ENCODE measurements around the gene ATP6V0A4.
A peak's percentile ranks its signal among the peaks of the same experiment; 100 is the strongest.
"Not testable (repeated sequence)": the region's sequence is repeated elsewhere in the genome, so short reads cannot be mapped to it uniquely, and the experiment has no call there.

The ATP6V0A4 gene

DNA sequence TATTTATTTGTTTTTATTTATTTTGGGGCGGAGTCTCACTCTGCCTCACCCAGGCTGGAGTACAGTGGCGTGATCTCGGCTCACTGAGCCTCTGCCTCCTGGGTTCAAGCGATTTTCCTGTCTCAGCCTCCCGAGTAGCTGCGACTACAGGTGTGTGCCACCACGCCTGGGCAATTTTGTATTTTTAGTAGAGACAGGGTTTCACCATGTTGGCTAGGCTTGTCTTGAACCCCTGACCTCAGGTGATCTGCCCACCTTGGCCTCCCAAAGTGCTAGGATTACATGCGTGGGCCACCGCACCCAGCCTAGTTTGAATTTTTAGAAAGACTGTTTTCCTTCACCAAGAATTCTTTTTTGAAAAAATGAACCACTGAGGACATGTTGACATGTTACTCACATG, 102.2 kb downstream of the ATP6V0A4 start:
- H3K27ac ChIP-seq (replicated peaks; ENCODE audit: low read length); H2BK12ac ChIP-seq (ENCODE audit: low read length): not testable (repeated sequence)
- no CpG with 5 or more reads among the region's 9 CpGs for WGBS, 2 donors (ENCODE audit: extremely low coverage in 2 of 2, insufficient read length in 2 of 2, insufficient replicate concordance in 1 of 2)

DNA sequence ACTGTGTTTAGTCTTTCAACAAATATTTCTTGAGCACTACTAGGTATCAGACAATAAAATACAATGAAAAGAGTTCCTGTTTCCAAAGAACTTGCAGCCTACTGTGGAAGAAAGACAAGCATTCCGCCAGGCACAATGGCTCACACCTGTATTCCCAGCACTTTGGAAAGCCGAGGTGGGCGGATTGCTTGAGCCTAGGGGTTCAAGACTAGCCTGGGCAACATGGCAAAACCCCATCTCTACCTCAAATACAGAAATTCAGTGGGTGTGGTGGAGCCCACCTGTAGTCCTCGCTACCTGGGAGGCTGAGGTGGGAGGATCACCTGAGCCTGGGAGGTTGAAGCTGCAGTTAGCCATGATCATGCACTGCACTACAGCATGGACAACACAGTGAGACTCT, 102.9 kb downstream of the ATP6V0A4 start:
- H3K9ac ChIP-seq (ENCODE audit: low read depth, low read length, poor library complexity): no peak overlapping the region
- H3K18ac ChIP-seq (ENCODE audit: low read length): no peak overlapping the region
- no peak overlapping the region for H4K91ac ChIP-seq (ENCODE audit: low read depth, low read length, poor library complexity)
- H3K23ac ChIP-seq (ENCODE audit: low read depth, low read length, poor library complexity): no peak overlapping the region
- no peak overlapping the region for H4K8ac ChIP-seq (ENCODE audit: low read depth, low read length)
- no peak overlapping the region for H2BK120ac ChIP-seq (ENCODE audit: low read depth, low read length)
- no peaks in the 10 kb centered on the region for H3K4me1 ChIP-seq (ENCODE audit: control insufficient read depth in 2 of 2, insufficient read depth in 1 of 2, low read depth in 1 of 2, low read length in 2 of 2)
- H3K79me1 ChIP-seq (ENCODE audit: low read depth, low read length): peaks cover 2% of the 10 kb centered on the region
- no CpG with 5 or more reads among the region's 4 CpGs for WGBS, 2 donors (ENCODE audit: extremely low coverage in 2 of 2, insufficient read length in 2 of 2, insufficient replicate concordance in 1 of 2)
- no peaks in the 10 kb centered on the region for H3K27me3 ChIP-seq (ENCODE audit: control insufficient read depth in 3 of 3, insufficient read depth in 3 of 3, low read depth in 1 of 3, low read length in 3 of 3)
- no peak overlapping the region for H3K4me2 ChIP-seq (ENCODE audit: insufficient read depth, low read length, poor library complexity, severe bottlenecking)
- no peak overlapping the region for H2AFZ ChIP-seq (ENCODE audit: low read length)
- H3K9me3 ChIP-seq (replicated peaks in 1 of 2; ENCODE audit: control insufficient read depth in 2 of 2, insufficient read depth in 1 of 2, low read depth in 1 of 2, low read length in 2 of 2): peaks cover 0 to 1% of the 10 kb centered on the region in 2 donors
- H2BK5ac ChIP-seq (ENCODE audit: low read length): no peak overlapping the region
- H2BK12ac ChIP-seq (ENCODE audit: low read length): no peak overlapping the region
- peak overlapping the region; percentile 26 for H2BK15ac ChIP-seq (ENCODE audit: low read length)
- DNase-seq (ENCODE audit: low spot score): no peak
- H3K4ac ChIP-seq (ENCODE audit: low read length): no peak overlapping the region
- H3K14ac ChIP-seq (ENCODE audit: low read length): peak overlapping the region; percentile 56
- no peak overlapping the region for H3K4me3 ChIP-seq (ENCODE audit: low read length in 2 of 2)
- H2AK5ac ChIP-seq (ENCODE audit: low read depth, low read length): no peak overlapping the region
- H3K36me3 ChIP-seq (replicated peaks in 1 of 2; ENCODE audit: control insufficient read depth in 2 of 2, insufficient read depth in 2 of 2, low read length in 2 of 2): no peaks in the 10 kb centered on the region
- no peak overlapping the region for H3K27ac ChIP-seq (replicated peaks; ENCODE audit: low read length)

More for the DNA sequence above, 102.2 kb downstream of the ATP6V0A4 start:
- H3K4me2 ChIP-seq (ENCODE audit: insufficient read depth, low read length, poor library complexity, severe bottlenecking); H2BK15ac ChIP-seq (ENCODE audit: low read length); H3K18ac ChIP-seq (ENCODE audit: low read length); H3K27me3 ChIP-seq (ENCODE audit: control insufficient read depth in 3 of 3, insufficient read depth in 3 of 3, low read depth in 1 of 3, low read length in 3 of 3); H3K36me3 ChIP-seq (replicated peaks in 1 of 2; ENCODE audit: control insufficient read depth in 2 of 2, insufficient read depth in 2 of 2, low read length in 2 of 2); H2BK5ac ChIP-seq (ENCODE audit: low read length); H4K91ac ChIP-seq (ENCODE audit: low read depth, low read length, poor library complexity); H2AFZ ChIP-seq (ENCODE audit: low read length); H4K8ac ChIP-seq (ENCODE audit: low read depth, low read length); H3K9me3 ChIP-seq (replicated peaks in 1 of 2; ENCODE audit: control insufficient read depth in 2 of 2, insufficient read depth in 1 of 2, low read depth in 1 of 2, low read length in 2 of 2); H2BK120ac ChIP-seq (ENCODE audit: low read depth, low read length); H3K4ac ChIP-seq (ENCODE audit: low read length); H3K79me1 ChIP-seq (ENCODE audit: low read depth, low read length); H3K9ac ChIP-seq (ENCODE audit: low read depth, low read length, poor library complexity); H3K4me3 ChIP-seq (ENCODE audit: low read length in 2 of 2); H3K23ac ChIP-seq (ENCODE audit: low read depth, low read length, poor library complexity); DNase-seq (ENCODE audit: low spot score); H2AK5ac ChIP-seq (ENCODE audit: low read depth, low read length); H3K14ac ChIP-seq (ENCODE audit: low read length); H3K4me1 ChIP-seq (ENCODE audit: control insufficient read depth in 2 of 2, insufficient read depth in 1 of 2, low read depth in 1 of 2, low read length in 2 of 2): not testable (repeated sequence)

DNA sequence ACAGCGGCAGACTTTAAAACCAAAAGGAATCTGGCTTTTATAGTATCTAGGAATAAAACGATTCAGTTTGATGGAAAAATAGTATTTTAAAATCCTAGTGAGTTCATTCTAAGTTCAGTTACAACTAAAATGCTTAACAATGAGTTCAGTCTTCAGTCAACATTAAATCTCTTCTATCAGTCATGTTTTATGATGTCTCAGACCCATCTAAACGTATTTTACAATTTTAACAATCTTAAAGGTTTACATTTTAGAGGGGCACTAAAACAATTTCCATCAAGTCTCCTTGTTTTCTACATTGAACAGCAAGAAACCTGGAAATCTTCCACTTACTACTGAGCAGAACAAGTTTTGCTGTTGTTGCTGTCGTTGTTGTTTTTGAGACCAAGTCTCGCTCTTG, 106.8 kb downstream of the ATP6V0A4 start:
- Histone ChIP-seq H3K27ac (replicated peaks; ENCODE audit: low read length) (no peak overlapping the region), H2BK120ac (ENCODE audit: low read depth, low read length) (no peak overlapping the region), H2AK5ac (ENCODE audit: low read depth, low read length) (no peak overlapping the region), H3K79me1 (ENCODE audit: low read depth, low read length) (no peaks in the 10 kb centered on the region), H3K9me3 (replicated peaks in 1 of 2; ENCODE audit: control insufficient read depth in 2 of 2, insufficient read depth in 1 of 2, low read depth in 1 of 2, low read length in 2 of 2) (no peaks in the 10 kb centered on the region), H3K36me3 (replicated peaks in 1 of 2; ENCODE audit: control insufficient read depth in 2 of 2, insufficient read depth in 2 of 2, low read length in 2 of 2) (no peaks in the 10 kb centered on the region), H3K4me3 (ENCODE audit: low read length in 2 of 2) (no peak overlapping the region), H4K8ac (ENCODE audit: low read depth, low read length) (no peak overlapping the region), H3K18ac (ENCODE audit: low read length) (no peak overlapping the region), H3K4me1 (ENCODE audit: control insufficient read depth in 2 of 2, insufficient read depth in 1 of 2, low read depth in 1 of 2, low read length in 2 of 2) (no peaks in the 10 kb centered on the region), H2BK5ac (ENCODE audit: low read length) (no peak overlapping the region), H2BK15ac (ENCODE audit: low read length) (no peak overlapping the region), H3K23ac (ENCODE audit: low read depth, low read length, poor library complexity) (no peak overlapping the region), H2BK12ac (ENCODE audit: low read length) (no peak overlapping the region), H2AFZ (ENCODE audit: low read length) (no peak overlapping the region), H3K14ac (ENCODE audit: low read length) (no peak overlapping the region), H3K4ac (ENCODE audit: low read length) (no peak overlapping the region), H3K4me2 (ENCODE audit: insufficient read depth, low read length, poor library complexity, severe bottlenecking) (no peak overlapping the region), H4K91ac (ENCODE audit: low read depth, low read length, poor library complexity) (no peak overlapping the region), H3K27me3 (ENCODE audit: control insufficient read depth in 3 of 3, insufficient read depth in 3 of 3, low read depth in 1 of 3, low read length in 3 of 3) (no peaks in the 10 kb centered on the region), H3K9ac (ENCODE audit: low read depth, low read length, poor library complexity) (no peak overlapping the region)
- DNase-seq (ENCODE audit: low spot score): no peak
- WGBS, 2 donors (ENCODE audit: extremely low coverage in 2 of 2, insufficient read length in 2 of 2, insufficient replicate concordance in 1 of 2): no CpG with 5 or more reads among the region's 5 CpGs

DNA sequence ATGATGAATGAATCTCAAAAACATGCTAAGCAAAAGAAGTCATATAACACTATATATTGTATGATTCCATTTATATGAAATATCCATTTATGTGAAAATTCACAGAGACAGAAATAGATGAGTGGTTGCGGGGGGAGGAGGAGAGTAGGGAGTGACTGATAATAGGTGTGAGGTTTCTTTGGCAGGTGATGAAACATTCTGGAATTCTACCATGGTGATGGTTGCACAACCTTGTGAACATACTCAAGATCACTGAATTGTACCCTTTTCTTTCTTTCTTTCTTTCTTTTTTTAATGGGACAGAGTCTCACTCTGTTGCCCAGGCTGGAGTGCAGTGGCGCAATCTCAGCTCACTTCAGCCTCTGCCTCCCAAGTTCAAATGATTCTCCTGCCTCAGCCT, 107.5 kb downstream of the ATP6V0A4 start:
- H3K27me3 ChIP-seq (ENCODE audit: control insufficient read depth in 3 of 3, insufficient read depth in 3 of 3, low read depth in 1 of 3, low read length in 3 of 3): no peaks in the 10 kb centered on the region
- no peaks in the 10 kb centered on the region for H3K4me1 ChIP-seq (ENCODE audit: control insufficient read depth in 2 of 2, insufficient read depth in 1 of 2, low read depth in 1 of 2, low read length in 2 of 2)
- no peak overlapping the region for H2BK120ac ChIP-seq (ENCODE audit: low read depth, low read length)
- H3K18ac ChIP-seq (ENCODE audit: low read length): no peak overlapping the region
- H4K91ac ChIP-seq (ENCODE audit: low read depth, low read length, poor library complexity): no peak overlapping the region
- H3K4me2 ChIP-seq (ENCODE audit: insufficient read depth, low read length, poor library complexity, severe bottlenecking): no peak overlapping the region
- no peak overlapping the region for H3K9ac ChIP-seq (ENCODE audit: low read depth, low read length, poor library complexity)
- no peak overlapping the region for H2BK15ac ChIP-seq (ENCODE audit: low read length)
- no peak overlapping the region for H2BK12ac ChIP-seq (ENCODE audit: low read length)
- H3K27ac ChIP-seq (replicated peaks; ENCODE audit: low read length): no peak overlapping the region
- no peak overlapping the region for H3K4me3 ChIP-seq (ENCODE audit: low read length in 2 of 2)
- H3K23ac ChIP-seq (ENCODE audit: low read depth, low read length, poor library complexity): no peak overlapping the region
- no peak overlapping the region for H2AK5ac ChIP-seq (ENCODE audit: low read depth, low read length)
- H3K4ac ChIP-seq (ENCODE audit: low read length): no peak overlapping the region
- no peaks in the 10 kb centered on the region for H3K36me3 ChIP-seq (replicated peaks in 1 of 2; ENCODE audit: control insufficient read depth in 2 of 2, insufficient read depth in 2 of 2, low read length in 2 of 2)
- no peak overlapping the region for H2BK5ac ChIP-seq (ENCODE audit: low read length)
- no peak overlapping the region for H2AFZ ChIP-seq (ENCODE audit: low read length)
- H3K14ac ChIP-seq (ENCODE audit: low read length): no peak overlapping the region
- no peaks in the 10 kb centered on the region for H3K9me3 ChIP-seq (replicated peaks in 1 of 2; ENCODE audit: control insufficient read depth in 2 of 2, insufficient read depth in 1 of 2, low read depth in 1 of 2, low read length in 2 of 2)
- no peak for DNase-seq (ENCODE audit: low spot score)
- WGBS, 2 donors (ENCODE audit: extremely low coverage in 2 of 2, insufficient read length in 2 of 2, insufficient replicate concordance in 1 of 2): 100% methylated on average over 1 of the region's 2 CpGs; no CpG with 5 or more reads in 1 of the 2 donors
- H4K8ac ChIP-seq (ENCODE audit: low read depth, low read length): no peak overlapping the region
- no peaks in the 10 kb centered on the region for H3K79me1 ChIP-seq (ENCODE audit: low read depth, low read length)
